ENCODE measurements around the gene NGLY1. TPM values are rescaled to one million over a fixed set of nuclear protein-coding genes. Genes with fewer than 3 reads are reported as not detected.

NGLY1 gene
- total RNA-seq, 2 experiments from 2014 or later: 88.1 to 142 TPM

Small RNA genes within 50 kb of the gene (small RNA-seq; reads per million reads assigned to genes)
- not detected for gene CRIP1P2

Other genes starting within 250 kb of the NGLY1 start
- gene TOP2B, start 118.5 kb downstream of the NGLY1 start, total RNA-seq (2014; rRNA removed; shearing (Covaris generic)): 162 and 205 TPM in 2 replicates
- gene TOP2B, start 118.5 kb downstream of the NGLY1 start, total RNA-seq (2022): 264 and 323 TPM in 2 replicates
- 9.5 and 17.3 TPM in 2 replicates for gene OXSM, start 6.6 kb upstream of the NGLY1 start, total RNA-seq (2014; rRNA removed; shearing (Covaris generic))
- 14.9 and 17.0 TPM in 2 replicates for gene OXSM, start 6.6 kb upstream of the NGLY1 start, total RNA-seq (2022)